Upper lobe of left lung (tissue), 6 donors: ENCODE data around the gene PCIF1. TPM values are rescaled to one million over a fixed set of nuclear protein-coding genes. Genes with fewer than 3 reads are reported as not detected.

Experiments
- ATAC-seq, 2 donors: fragments of 200-7000 bp; cut with Tn5 transposase; one replicate each; pipeline ENCODE4 v1.9.1; 2022; ENCODE audit warnings: mild to moderate bottlenecking in 2 of 2, moderate library complexity in 2 of 2; ENCODE audit not compliant: low FRiP score in 2 of 2
- DNase-seq, 2 donors: peaks; one replicate each; pipeline ENCODE4 v3.0.0-alpha.2; 2019 to 2020
- H3K27ac ChIP-seq, 4 donors: fragments of 200-600 bp; sonication (generic); one replicate each; pipeline ENCODE4 v1.5.1; 2016 to 2019
- H3K27me3 ChIP-seq, 4 donors: fragments of 200-600 bp; sonication (generic); one replicate each; pipeline ENCODE4 v1.5.1; 2017 to 2019
- H3K36me3 ChIP-seq, 4 donors: fragments of 200-600 bp; sonication (generic); one replicate each; pipeline ENCODE4 v1.5.1; 2016 to 2019
- H3K4me1 ChIP-seq, 4 donors: fragments of 200-600 bp; sonication (generic); one replicate each; pipeline ENCODE4 v1.5.1; 2018 to 2019
- H3K4me3 ChIP-seq, 4 donors: fragments of 200-600 bp; sonication (generic); one replicate each; pipeline ENCODE4 v1.5.1; 2017 to 2019; ENCODE audit warnings: mild to moderate bottlenecking in 2 of 4, moderate library complexity in 1 of 4
- H3K9me3 ChIP-seq, 4 donors: fragments of 200-600 bp; sonication (generic); one replicate each; pipeline ENCODE4 v1.5.1; 2018 to 2019
- CTCF ChIP-seq, 6 experiments: fragments of 450-650 bp in 4 of 6; fragments of 200-600 bp in 2 of 6; sonication (generic) in 2 of 6; IDR thresholded peaks; one replicate each; pipeline ENCODE4 v1.5.1; 2016 to 2019; ENCODE audit warnings: antibody characterized with exemption in 6 of 6
- EP300 ChIP-seq, 4 donors: sonication (generic); formaldehyde crosslinking; IDR thresholded peaks; one replicate each; pipeline ENCODE4 v1.5.1; 2017; ENCODE audit warnings: antibody characterized with exemption in 4 of 4, control low read depth in 2 of 4
- POLR2A ChIP-seq, 4 donors: fragments of 450-650 bp; IDR thresholded peaks; one replicate each; pipeline ENCODE4 v1.5.1; 2016 to 2017; ENCODE audit warnings: antibody characterized with exemption in 4 of 4, mild to moderate bottlenecking in 2 of 4
- POLR2AphosphoS5 ChIP-seq, 2 donors: sonication (generic); formaldehyde crosslinking; IDR thresholded peaks; one replicate each; pipeline ENCODE4 v1.5.1; 2017; ENCODE audit warnings: antibody characterized with exemption in 2 of 2
- WGBS, 2 donors: methylation state at CpG; one replicate each; pipeline ENCODE4 v1.1.5; 2017 to 2018; 5-methylcytosine and 5-hydroxymethylcytosine counted together
- total RNA-seq, 6 donors: library from RNA; depleted of rRNA in 4 of 6; stranded (reverse); fragments of >200 nt in 4 of 6; gene quantifications; one replicate each; pipeline versions ENCODE4 v1.1.0 to v1.2.1, GENCODE V29; 2016 to 2021
- donor health status: DM: no; HTN: no; CAD: no; lungs with moderate emphysema.
- donor health status: DM: no; HTN: yes; CAD: no; lungs with severe emphysema.

Gene PCIF1
- total RNA-seq, 6 donors from 2014 or later, result 41.7 to 59.7 (median 47.1) TPM

- H3K27me3 ChIP-seq, result no peaks in the 10 kb centered on the region
- H3K36me3 ChIP-seq, result no peaks in the 10 kb centered on the region
- ATAC-seq (no peak), DNase-seq (no peak)
- WGBS, 2 donors, result 42 to 47% methylated on average over 3 of the region's 3 CpGs
- H3K27ac ChIP-seq, result no peak overlapping the region
- TF ChIP-seq POLR2AphosphoS5 (IDR thresholded peaks at IDR 0.05), result no peak
- no peak for TF ChIP-seq CTCF (IDR thresholded peaks at IDR 0.05)
- TF ChIP-seq EP300 (IDR thresholded peaks at IDR 0.05), result no peak
- no peak for TF ChIP-seq POLR2A (IDR thresholded peaks at IDR 0.05)
- no peaks in the 10 kb centered on the region for H3K9me3 ChIP-seq
- no peak overlapping the region for H3K4me3 ChIP-seq
- H3K4me1 ChIP-seq, result peaks cover 0 to 10% (median 7%) of the 10 kb centered on the region in 4 donors
Observed at GRCh38 chr20:45997187-45997586, 62.7 kb downstream of the PCIF1 start.

Other genes with a start within 250 kb of the PCIF1 start
- gene WFDC13, start 232.6 kb upstream of the PCIF1 start, total RNA-seq, result not detected
- gene WFDC10B, start 229.7 kb upstream of the PCIF1 start, total RNA-seq, result 1 to 10 TPM in 4 of 6 donors, not detected in 2; 1.1 to 9.4 (median 1.6) TPM
- not detected for gene SPINT4, start 212.3 kb upstream of the PCIF1 start, total RNA-seq
- gene WFDC3, start 142.8 kb upstream of the PCIF1 start, total RNA-seq, result 1 to 10 TPM in 4 of 6 donors, under 1 TPM in 1, not detected in 1; 1.00 to 7.1 (median 2.4) TPM
- gene DNTTIP1, start 142.7 kb upstream of the PCIF1 start, total RNA-seq, result 10 to 100 TPM; 36.8 to 61.8 (median 46.5) TPM
- gene UBE2C, start 122.0 kb upstream of the PCIF1 start, total RNA-seq, result 10 to 100 TPM in 1 of 6 donors, 1 to 10 TPM in 3, not detected in 2; 1.1 to 12.5 (median 3.5) TPM
- gene TNNC2, start 107.4 kb upstream of the PCIF1 start, total RNA-seq, result 1 to 10 TPM in 1 of 6 donors, under 1 TPM in 2, not detected in 3; 0.37 to 1.1 (median 0.80) TPM
- gene SNX21, start 100.9 kb upstream of the PCIF1 start, total RNA-seq, result 100 to 1,000 TPM in 1 of 6 donors, 10 to 100 TPM in 5; 23.9 to 117 (median 52.9) TPM
- 10 to 100 TPM; 23.9 to 46.8 (median 31.5) TPM for gene ACOT8, start 77.3 kb upstream of the PCIF1 start, total RNA-seq
- 1 to 10 TPM; 2.4 to 7.3 (median 3.9) TPM for gene ZSWIM3, start 77.1 kb upstream of the PCIF1 start, total RNA-seq
- 1 to 10 TPM; 4.2 to 9.7 (median 8.6) TPM for gene ZSWIM1, start 53.5 kb upstream of the PCIF1 start, total RNA-seq
- gene SPATA25, start 47.1 kb upstream of the PCIF1 start, total RNA-seq, result 10 to 100 TPM in 1 of 6 donors, 1 to 10 TPM in 5; 1.3 to 11.5 (median 1.6) TPM
- gene NEURL2, start 43.5 kb upstream of the PCIF1 start, total RNA-seq, result 10 to 100 TPM in 1 of 6 donors, 1 to 10 TPM in 5; 3.9 to 31.4 (median 5.5) TPM
- gene CTSA, start 43.3 kb upstream of the PCIF1 start, total RNA-seq, result 100 to 1,000 TPM; 109 to 176 (median 155) TPM
- gene PLTP, start 22.5 kb upstream of the PCIF1 start, total RNA-seq, result 100 to 1,000 TPM in 2 of 6 donors, 10 to 100 TPM in 4; 28.9 to 169 (median 57.8) TPM
- 10 to 100 TPM; 17.4 to 41.9 (median 23.0) TPM for gene ZNF335, start 37.5 kb downstream of the PCIF1 start, total RNA-seq
- 10 to 100 TPM in 4 of 6 donors, 1 to 10 TPM in 2; 4.2 to 20.8 (median 14.2) TPM for gene MMP9, start 74.2 kb downstream of the PCIF1 start, total RNA-seq
- gene SLC12A5, start 94.5 kb downstream of the PCIF1 start, total RNA-seq, result 1 to 10 TPM in 1 of 6 donors, under 1 TPM in 1, not detected in 4; 0.69 to 1.3 TPM
- 10 to 100 TPM; 17.1 to 48.2 (median 30.2) TPM for gene NCOA5, start 155.3 kb downstream of the PCIF1 start, total RNA-seq
- 10 to 100 TPM; 15.7 to 32.5 (median 25.8) TPM for gene CD40, start 183.6 kb downstream of the PCIF1 start, total RNA-seq